HG03045 (cell line): ENCODE measurements around the gene B4GALT1.
"Not testable (repeated sequence)": the region's sequence is repeated elsewhere in the genome, so short reads cannot be mapped to it uniquely, and the experiment has no call there.

Experiments
- ATAC-seq: cut with Tn5 transposase; IDR thresholded peaks from one replicate; pipeline ENCODE4 v1.9.1; 2021; ENCODE audit warnings: mild to moderate bottlenecking, moderate library complexity; ENCODE audit not compliant: unreplicated experiment

The B4GALT1 gene

GRCh38 chr9:33104401-33104800, 62.7 kb downstream of the B4GALT1 start:
- no peak for ATAC-seq

DNA sequence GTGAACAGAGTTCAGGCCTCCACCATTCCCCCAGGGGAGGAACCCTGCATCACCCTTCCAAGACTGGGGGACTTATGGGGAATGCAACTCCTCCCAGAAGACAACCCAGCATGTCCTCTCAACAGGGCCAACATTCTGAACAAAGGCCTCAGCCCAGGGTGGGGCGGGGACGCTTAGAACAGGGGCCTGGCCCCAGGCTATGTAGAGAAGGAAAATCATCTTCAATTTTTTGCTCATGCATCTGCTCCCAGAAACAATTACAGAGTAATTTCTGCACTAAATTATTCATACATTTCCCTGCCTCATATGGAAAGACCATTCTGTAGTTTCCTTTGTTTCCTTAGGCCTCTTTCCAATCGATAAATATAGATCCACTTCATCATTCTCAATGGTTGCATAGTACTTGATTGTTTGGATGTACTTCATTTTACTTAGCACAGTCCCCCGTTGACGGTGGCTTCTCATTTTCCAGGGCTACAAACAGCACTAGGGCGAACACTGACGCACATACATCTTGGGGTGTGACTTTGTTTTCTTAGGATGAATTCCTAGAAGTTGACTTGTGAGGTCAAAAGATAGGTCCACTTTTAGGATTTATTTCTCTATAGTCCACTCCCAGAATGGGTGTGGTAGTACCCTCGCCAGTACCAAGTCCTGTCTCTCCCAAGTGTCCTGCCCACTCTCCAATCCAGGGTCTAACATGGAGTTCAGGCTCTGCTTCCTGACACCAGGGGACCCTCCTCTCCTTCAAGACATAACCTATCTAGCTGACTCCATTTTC, 63.4 kb downstream of the B4GALT1 start:
- no peak for ATAC-seq

- no peak for ATAC-seq
Measured at GRCh38 chr9:33102551-33103210, 64.5 kb downstream of the B4GALT1 start.

DNA sequence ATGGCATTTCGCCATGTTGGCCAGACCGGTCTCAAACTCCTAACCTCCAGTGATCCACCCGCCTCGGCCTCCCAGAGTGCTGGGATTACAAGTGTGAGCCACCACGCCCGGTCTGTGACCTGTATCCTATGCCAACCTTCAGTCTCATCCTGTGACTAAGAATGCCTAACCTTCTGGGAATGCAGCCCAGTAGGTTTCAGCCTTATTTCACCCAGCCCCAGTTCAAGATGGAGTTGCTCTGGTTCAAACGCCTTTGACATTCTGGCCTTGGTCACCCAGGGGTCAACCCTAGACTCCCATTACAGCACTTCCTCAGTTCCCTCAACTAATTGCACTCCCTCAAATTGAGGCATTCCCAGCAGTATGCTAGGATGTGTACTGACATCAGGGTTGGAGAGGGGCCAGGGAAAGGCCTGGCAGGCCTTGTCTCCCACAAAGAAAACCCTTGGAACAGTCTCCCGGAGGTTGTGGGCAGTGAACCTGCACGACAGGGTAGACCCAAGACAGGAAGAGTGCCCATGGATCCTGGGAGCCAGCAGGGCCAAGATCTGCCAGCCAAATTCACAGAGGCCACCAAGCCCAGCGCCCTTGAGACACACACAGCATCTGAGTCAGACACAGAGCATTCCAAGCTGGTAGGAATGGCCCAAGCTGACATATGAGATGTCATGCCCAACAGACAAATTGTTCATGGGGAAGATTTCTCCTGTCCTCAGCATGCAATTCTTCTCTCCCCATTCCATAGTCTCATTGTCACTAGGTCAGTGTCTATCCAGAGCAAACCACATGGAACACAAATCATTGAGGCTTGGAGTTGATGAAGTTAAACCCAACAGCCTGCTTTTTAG, 65.8 kb downstream of the B4GALT1 start:
- ATAC-seq = no peak

DNA sequence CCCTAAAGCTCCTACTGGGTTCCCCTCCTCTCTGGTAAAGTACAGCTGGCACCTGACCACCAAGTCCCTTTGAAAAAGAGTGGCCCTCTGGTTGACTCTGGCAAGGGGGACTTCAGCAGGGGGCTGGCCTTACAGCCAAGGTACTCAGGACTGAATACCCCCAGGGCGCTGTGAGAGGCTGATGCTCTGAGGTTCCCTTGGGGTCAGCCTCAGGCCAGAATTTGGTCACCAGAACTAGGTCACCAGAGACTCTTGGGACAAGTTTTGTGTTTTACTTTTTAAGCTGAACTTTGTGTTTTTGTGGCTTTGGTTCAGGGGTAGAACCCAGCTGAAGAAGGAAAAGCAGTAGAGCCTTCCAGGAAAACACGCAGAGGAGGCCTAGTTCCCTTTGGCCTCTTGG, 67.4 kb downstream of the B4GALT1 start:
- no peak for ATAC-seq

- ATAC-seq = no peak
Measured at GRCh38 chr9:33097192-33097591, 69.9 kb downstream of the B4GALT1 start.

GRCh38 chr9:33092634-33093033, 74.5 kb downstream of the B4GALT1 start:
- ATAC-seq = no peak

DNA sequence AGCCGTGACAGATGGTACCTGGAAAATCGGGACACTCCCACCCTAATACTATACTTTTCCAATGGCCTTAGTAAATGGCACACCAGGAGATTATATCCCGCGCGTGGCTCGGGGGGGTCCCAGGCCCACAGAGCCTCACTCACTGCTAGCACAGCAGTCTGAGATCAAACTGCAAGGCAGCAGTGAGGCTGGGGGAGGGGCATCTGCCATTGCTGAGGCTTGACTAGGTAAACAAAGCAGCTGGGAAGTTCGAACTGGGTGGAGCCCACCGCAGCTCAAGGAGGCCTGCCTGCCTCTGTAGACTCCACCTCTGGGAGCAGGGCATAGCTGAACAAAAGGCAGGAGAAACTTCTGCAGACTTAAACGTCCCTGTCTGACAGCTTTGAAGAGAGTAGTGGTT, 81.5 kb downstream of the B4GALT1 start:
- ATAC-seq = not testable (repeated sequence)

DNA sequence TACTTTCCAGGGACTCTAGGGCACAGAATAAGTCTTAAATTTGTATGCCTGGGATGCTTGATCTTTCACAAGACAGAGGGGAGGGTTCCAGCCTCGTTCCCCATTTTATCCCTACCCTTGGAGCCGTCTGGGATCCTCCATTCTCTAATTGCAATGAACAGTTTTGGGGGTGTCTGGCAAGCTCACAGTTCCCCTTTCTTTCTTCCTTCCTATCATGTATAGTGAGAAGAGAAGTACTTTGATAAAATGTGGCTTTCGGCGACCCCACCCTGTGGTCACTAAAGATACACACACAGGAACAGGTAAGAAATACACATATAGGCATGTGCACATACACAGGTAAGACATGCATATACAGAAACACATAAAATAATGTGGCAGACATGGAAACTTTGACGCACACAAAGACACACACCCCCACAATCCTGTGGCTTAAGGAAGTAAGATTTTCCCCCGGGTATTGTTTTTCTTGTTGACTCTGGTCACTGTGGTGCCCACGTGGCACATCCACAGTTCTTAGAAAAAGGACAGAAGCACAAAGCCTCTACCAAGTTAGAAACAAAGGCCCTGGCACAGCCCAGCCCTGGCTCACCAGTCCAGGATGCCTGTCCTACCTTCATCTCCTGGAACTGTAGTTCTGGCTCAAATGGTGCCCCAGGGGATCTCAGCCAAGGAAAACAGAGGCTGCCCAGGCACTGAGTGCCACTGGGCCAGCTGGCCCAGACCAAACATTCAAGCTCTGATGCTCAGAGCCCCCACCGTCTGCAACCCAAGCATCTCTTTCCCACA, 84.4 kb downstream of the B4GALT1 start:
- no peak for ATAC-seq

DNA sequence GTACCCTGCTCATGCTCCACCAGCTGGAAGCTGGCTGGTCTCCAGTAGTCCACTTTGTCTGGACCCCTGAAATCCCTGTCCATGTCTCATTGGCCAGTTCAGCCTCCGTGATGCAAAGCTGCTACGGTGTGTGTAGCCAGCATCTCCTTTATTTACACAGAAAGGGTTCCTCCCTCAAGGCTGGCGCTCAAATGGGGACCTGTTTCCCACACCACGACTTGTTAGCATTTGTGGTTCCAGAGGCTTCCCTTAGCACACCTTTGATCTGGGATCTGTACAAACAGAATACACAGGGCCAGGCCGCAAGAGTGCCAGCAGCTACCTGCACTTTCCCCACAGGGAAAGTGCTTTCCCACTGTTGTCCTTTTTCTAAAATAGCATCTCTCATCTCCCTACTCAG, 85.0 kb downstream of the B4GALT1 start:
- ATAC-seq = no peak

DNA sequence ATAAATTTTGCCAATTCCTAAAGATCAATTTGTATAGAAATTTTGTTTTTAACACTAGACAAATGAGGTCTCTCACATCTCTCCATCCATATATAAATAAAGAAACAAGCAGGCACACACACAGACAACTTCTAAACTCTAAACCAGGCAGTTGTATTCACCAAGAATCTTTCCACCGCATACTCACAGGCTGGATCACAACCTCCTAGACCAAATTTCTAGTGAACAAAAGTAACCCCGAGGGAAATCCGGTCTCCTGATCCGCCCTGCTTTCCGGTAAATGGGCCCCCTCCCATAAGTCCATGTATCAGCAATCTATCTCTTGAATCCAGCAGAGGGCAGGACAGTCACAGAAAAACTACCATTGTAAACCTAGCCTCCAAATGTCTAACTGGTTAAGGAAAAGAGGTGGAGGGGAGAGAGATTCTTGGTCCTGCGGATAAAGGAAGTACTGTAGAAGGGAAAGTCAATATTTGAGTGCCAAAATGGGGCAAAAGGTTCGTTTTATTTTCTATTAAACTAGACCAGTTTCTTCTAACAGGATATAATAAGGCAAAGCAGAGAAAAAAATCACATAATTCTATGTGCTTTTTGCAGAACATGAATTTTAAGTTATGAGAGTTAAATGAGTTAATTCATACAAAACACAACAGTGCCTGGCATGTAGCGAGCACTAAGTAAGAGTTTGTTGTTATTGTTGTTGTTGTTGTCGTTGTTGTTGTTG, 85.8 kb downstream of the B4GALT1 start:
- no peak for ATAC-seq

- ATAC-seq = no peak
Measured at GRCh38 chr9:33080534-33080933, 86.6 kb downstream of the B4GALT1 start.

- peak; percentile 100 for ATAC-seq
Measured at GRCh38 chr9:33076046-33077004, 90.8 kb downstream of the B4GALT1 start, which contains the start of gene SMU1. TSS of gene SMU1 (minus strand) at chr9:33076674. CDS start at chr9:33076608, 66 bp downstream.

- ATAC-seq = no peak
Measured at GRCh38 chr9:33068991-33069390, 98.1 kb downstream of the B4GALT1 start.

- ATAC-seq = peak; percentile 62
Measured at GRCh38 chr9:33065157-33066076, 101.7 kb downstream of the B4GALT1 start.
